SK-N-SH treated with all-trans-retinoic acid at 6 μM for 48 hours (cell line): ENCODE data around the gene APC2.

Experiments
- ESRRG ChIP-seq: fragments of 250-450 bp; sonication (Bioruptor Pico); IDR thresholded peaks from 2 replicates; pipeline ENCODE4 v1.6.1; 2021; ENCODE audit warnings: mild to moderate bottlenecking
- TCF4 ChIP-seq: fragments of 250-450 bp; sonication (Bioruptor Pico); IDR thresholded peaks from 2 replicates; pipeline ENCODE4 v1.8.0; 2021; ENCODE audit warnings: mild to moderate bottlenecking, moderate library complexity, borderline replicate concordance
- ZFP3 ChIP-seq: fragments of 250-450 bp; sonication (Bioruptor Pico); IDR thresholded peaks from 2 replicates; pipeline ENCODE4 v1.5.0; 2020; ENCODE audit warnings: mild to moderate bottlenecking, moderate library complexity
- TF ChIP-seq, protein P1 (sequence below): fragments of 250-450 bp; sonication (Bioruptor Pico); IDR thresholded peaks from 2 replicates; pipeline ENCODE4 v1.8.0; 2020; ENCODE audit warnings: mild to moderate bottlenecking, moderate library complexity, borderline replicate concordance
- TF ChIP-seq, protein P2 (sequence below): fragments of 250-450 bp; sonication (Bioruptor Pico); IDR thresholded peaks from 2 replicates; pipeline ENCODE4 v1.5.1; 2020; ENCODE audit warnings: low read depth, mild to moderate bottlenecking, moderate library complexity

DNA sequence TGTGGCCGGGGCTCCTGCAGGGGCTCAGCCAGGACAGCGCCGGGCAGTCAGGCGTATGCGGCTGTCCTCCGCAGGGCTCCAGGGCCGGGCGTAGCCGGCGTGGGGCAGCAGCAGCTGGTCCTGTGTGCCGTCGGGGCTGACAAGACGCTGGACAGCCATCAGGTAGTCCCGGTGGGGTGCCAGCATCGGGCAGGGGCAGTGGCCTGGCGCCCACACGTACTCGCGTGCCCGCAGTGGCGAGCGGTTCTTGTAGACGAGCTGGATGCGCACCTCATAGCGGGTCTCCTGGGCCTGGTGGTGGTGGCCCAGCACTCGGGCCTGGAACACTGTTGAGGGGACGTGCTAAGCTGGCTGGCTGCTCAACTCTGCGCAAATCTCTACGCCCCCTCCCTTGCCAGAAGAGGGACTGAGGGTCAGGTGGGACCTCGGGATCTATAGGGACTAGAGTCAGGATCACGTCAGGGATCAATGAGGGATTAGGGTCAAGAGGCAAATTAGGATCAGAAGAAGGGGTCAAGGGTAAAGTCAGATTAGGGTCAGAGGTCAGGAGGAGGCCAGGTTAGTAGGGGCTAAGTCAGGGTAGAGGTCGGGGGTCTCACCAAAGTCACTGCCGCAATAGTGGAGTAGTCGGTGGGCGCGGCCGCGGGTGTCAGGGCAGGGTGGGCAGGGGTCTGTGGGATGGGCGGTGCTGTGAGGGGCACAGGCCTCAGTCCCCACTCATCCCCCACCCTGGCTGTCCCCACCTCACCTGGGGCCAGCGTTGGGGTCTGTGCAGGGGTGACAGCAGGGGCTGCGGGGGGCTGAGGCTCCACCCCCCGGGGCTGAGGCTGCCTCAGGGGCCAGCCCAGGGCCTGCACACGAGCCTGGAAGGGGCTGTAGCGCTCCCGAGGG lies 56.3 kb downstream of the APC2 start:
- TF ChIP-seq TCF4 (no peak), ESRRG (CRISPR knock-in tag) (no peak), ZFP3 (CRISPR knock-in tag) (no peak)
- TF ChIP-seq, protein P1, sequence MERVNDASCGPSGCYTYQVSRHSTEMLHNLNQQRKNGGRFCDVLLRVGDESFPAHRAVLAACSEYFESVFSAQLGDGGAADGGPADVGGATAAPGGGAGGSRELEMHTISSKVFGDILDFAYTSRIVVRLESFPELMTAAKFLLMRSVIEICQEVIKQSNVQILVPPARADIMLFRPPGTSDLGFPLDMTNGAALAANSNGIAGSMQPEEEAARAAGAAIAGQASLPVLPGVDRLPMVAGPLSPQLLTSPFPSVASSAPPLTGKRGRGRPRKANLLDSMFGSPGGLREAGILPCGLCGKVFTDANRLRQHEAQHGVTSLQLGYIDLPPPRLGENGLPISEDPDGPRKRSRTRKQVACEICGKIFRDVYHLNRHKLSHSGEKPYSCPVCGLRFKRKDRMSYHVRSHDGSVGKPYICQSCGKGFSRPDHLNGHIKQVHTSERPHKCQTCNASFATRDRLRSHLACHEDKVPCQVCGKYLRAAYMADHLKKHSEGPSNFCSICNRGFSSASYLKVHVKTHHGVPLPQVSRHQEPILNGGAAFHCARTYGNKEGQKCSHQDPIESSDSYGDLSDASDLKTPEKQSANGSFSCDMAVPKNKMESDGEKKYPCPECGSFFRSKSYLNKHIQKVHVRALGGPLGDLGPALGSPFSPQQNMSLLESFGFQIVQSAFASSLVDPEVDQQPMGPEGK: no peak
- TF ChIP-seq, protein P2, sequence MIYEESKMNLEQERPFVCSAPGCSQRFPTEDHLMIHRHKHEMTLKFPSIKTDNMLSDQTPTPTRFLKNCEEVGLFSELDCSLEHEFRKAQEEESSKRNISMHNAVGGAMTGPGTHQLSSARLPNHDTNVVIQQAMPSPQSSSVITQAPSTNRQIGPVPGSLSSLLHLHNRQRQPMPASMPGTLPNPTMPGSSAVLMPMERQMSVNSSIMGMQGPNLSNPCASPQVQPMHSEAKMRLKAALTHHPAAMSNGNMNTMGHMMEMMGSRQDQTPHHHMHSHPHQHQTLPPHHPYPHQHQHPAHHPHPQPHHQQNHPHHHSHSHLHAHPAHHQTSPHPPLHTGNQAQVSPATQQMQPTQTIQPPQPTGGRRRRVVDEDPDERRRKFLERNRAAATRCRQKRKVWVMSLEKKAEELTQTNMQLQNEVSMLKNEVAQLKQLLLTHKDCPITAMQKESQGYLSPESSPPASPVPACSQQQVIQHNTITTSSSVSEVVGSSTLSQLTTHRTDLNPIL: no peak
